ENCODE results near the gene ERBB3. TPM values are rescaled to one million over a fixed set of nuclear protein-coding genes. Genes with fewer than 3 reads are reported as not detected.

The ERBB3 gene
- total RNA-seq, 4 donors from 2014 or later, result 61.9 to 532 (median 451) TPM

GRCh38 chr12:56126732-56127239, 46.8 kb downstream of the ERBB3 start:
- H3K36me3 ChIP-seq, result peaks cover 0 to 12% (median 0%) of the 10 kb centered on the region in 3 donors
- H3K4me3 ChIP-seq, result no peak overlapping the region
- no peaks in the 10 kb centered on the region for H3K27me3 ChIP-seq
- H3K4me1 ChIP-seq, result peaks cover 4 to 35% (median 17%) of the 10 kb centered on the region in 4 donors
- no peaks in the 10 kb centered on the region for H3K9me3 ChIP-seq
- peak overlapping the region; percentile 52 to 96 (median 80) for H3K27ac ChIP-seq
- no peak for TF ChIP-seq POLR2A (IDR thresholded peaks at IDR 0.05)
- TF ChIP-seq, protein P1, sequence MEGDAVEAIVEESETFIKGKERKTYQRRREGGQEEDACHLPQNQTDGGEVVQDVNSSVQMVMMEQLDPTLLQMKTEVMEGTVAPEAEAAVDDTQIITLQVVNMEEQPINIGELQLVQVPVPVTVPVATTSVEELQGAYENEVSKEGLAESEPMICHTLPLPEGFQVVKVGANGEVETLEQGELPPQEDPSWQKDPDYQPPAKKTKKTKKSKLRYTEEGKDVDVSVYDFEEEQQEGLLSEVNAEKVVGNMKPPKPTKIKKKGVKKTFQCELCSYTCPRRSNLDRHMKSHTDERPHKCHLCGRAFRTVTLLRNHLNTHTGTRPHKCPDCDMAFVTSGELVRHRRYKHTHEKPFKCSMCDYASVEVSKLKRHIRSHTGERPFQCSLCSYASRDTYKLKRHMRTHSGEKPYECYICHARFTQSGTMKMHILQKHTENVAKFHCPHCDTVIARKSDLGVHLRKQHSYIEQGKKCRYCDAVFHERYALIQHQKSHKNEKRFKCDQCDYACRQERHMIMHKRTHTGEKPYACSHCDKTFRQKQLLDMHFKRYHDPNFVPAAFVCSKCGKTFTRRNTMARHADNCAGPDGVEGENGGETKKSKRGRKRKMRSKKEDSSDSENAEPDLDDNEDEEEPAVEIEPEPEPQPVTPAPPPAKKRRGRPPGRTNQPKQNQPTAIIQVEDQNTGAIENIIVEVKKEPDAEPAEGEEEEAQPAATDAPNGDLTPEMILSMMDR (IDR thresholded peaks at IDR 0.05), result no peak
- no peak for DNase-seq

DNA sequence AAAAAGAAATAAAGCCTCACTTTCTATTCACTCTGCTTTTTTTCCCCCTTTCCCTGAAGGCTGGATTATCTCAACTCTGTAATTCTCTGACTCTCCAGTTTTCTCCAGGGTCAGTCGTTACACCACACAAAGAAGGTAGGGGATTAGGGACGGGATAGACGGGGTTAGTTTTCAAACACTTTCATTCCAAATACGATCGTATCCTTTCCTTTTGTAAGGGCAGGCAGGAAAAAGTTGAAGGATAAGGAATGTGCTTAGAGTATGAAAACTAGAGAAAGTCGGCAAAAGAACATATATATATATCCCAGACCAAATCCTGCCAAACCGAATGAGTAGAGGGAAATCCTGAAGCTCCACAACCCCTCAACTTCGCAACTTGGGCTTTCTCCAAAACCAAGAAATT, 47.5 kb downstream of the ERBB3 start:
- H3K4me1 ChIP-seq, result peaks cover 4 to 35% (median 17%) of the 10 kb centered on the region in 4 donors
- no peaks in the 10 kb centered on the region for H3K9me3 ChIP-seq
- peak overlapping the region in 3 of 4 donors; percentile 82 to 93 (median 88) for H3K4me3 ChIP-seq

GRCh38 chr12:56127888-56128669, 48.1 kb downstream of the ERBB3 start, which contains the start of gene ESYT1:
ESYT1 (plus strand) TSS chr12:56128267; CDS start chr12:56128320, 53 bp downstream.
- TF ChIP-seq, protein P1 (IDR thresholded peaks at IDR 0.05), result no peak
- TF ChIP-seq POLR2A (IDR thresholded peaks at IDR 0.05), result peak; percentile 59 to 90
- DNase-seq, result peak; percentile 96 to 100 (median 99)
- H3K9me3 ChIP-seq, result no peaks in the 10 kb centered on the region
- peak within 1 kb of the TSS; percentile 79 to 93 (median 85) for H3K4me3 ChIP-seq
- no peaks in the 10 kb centered on the region for H3K27me3 ChIP-seq
- peaks cover 4 to 35% (median 17%) of the 10 kb centered on the region in 4 donors for H3K4me1 ChIP-seq
- peak within 1 kb of the TSS; percentile 89 to 96 (median 91) for H3K27ac ChIP-seq
- peaks cover 0 to 21% (median 0%) of the 10 kb centered on the region in 3 donors for H3K36me3 ChIP-seq

More for the DNA sequence above, 47.5 kb downstream of the ERBB3 start:
- no peak for TF ChIP-seq POLR2A (IDR thresholded peaks at IDR 0.05)
- TF ChIP-seq, protein P1 (IDR thresholded peaks at IDR 0.05), result peak in 1 of 6 experiments; percentile 9
- peak overlapping the region; percentile 52 to 96 (median 80) for H3K27ac ChIP-seq
- H3K27me3 ChIP-seq, result no peaks in the 10 kb centered on the region
- peaks cover 0 to 15% (median 0%) of the 10 kb centered on the region in 3 donors for H3K36me3 ChIP-seq
- DNase-seq, result no peak

DNA sequence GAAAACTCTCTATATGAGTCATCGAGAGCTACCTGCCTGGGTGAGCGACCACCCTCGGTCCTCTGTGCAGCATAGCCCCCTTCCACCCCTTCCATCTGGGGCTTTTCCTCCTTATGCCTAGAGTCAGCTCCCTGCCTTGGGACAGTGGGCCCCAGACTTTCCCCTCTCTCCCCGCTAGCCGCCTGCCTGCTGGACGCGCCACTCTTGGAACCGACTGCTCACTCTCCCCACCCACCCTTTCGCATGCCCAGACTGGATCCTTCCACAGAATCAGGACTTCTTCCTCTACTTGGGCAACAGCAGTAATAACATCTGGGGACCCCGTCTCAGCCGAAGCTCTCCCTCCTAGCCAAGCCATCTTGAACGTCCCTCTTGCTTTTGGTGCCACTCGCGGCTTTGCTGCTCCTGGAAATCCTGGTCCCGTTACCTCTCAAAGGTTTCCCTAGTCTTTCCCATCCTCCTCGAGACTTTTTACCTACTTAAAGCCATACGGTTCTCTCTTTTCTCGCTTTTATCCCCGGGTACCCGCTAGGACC, 48.8 kb downstream of the ERBB3 start:
- Histone ChIP-seq H3K4me3 (peak overlapping the region; percentile 79 to 93 (median 85)), H3K4me1 (peaks cover 4 to 35% (median 17%) of the 10 kb centered on the region in 4 donors), H3K27me3 (no peaks in the 10 kb centered on the region), H3K27ac (peak overlapping the region; percentile 89 to 96 (median 91)), H3K36me3 (peaks cover 0 to 28% (median 0%) of the 10 kb centered on the region in 3 donors), H3K9me3 (no peaks in the 10 kb centered on the region)
- no peak for TF ChIP-seq POLR2A (IDR thresholded peaks at IDR 0.05)
- TF ChIP-seq, protein P1 (IDR thresholded peaks at IDR 0.05), result no peak
- DNase-seq, result peak; percentile 32 to 59 (median 58)

- peak; percentile 72 to 94 (median 88) for DNase-seq
- Histone ChIP-seq H3K27ac (peak overlapping the region; percentile 89 to 96 (median 91)), H3K36me3 (peaks cover 0 to 34% (median 0%) of the 10 kb centered on the region in 3 donors), H3K4me1 (peaks cover 4 to 35% (median 17%) of the 10 kb centered on the region in 4 donors), H3K9me3 (no peaks in the 10 kb centered on the region), H3K4me3 (peak overlapping the region; percentile 79 to 93 (median 85)), H3K27me3 (no peaks in the 10 kb centered on the region)
- TF ChIP-seq, protein P1 (IDR thresholded peaks at IDR 0.05), result no peak
- peak in 1 of 2 donors; percentile 38 for TF ChIP-seq POLR2A (IDR thresholded peaks at IDR 0.05)
Observed at GRCh38 chr12:56129206-56129941, 49.4 kb downstream of the ERBB3 start.

Measured in Peyer's patch (tissue), 4 donors.